NT2/D1 (cell line): Measurements from ENCODE around the gene CEP78.

ENCODE experiments used
- YY1 ChIP-seq: IDR thresholded peaks from 2 replicates; pipeline ENCODE4 v1.6.1; 2011; ENCODE audit not compliant: insufficient read length, insufficient read depth
- ZNF274 ChIP-seq: IDR thresholded peaks from 2 replicates; pipeline ENCODE4 v1.6.1; 2011; ENCODE audit warnings: mild to moderate bottlenecking, low read depth, low read length

DNA sequence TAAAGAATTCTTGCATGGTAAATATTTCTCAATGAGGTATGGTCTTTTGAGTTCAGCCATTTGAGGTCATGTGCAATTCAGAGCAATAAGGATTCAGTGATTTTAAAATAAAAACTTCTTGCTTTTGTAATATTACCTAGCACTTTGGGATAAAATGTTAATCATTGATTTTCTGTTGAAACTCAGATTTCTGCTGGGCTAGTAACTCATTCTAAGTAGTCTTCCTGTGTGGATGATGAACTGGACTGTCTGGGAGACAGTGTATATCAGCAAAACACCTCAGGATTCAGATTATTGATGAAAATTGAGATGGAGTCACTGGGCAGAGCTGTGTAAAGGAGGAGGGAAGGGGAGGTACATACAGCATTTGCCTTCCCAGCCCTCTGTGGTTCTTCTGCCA, 50.2 kb downstream of the CEP78 start:
- TF ChIP-seq ZNF274 (no peak), YY1 (no peak)
